ENCODE results near the gene SNX8. TPM values are rescaled to one million over a fixed set of nuclear protein-coding genes. Genes with fewer than 3 reads are reported as not detected.

The SNX8 gene
- 10 to 100 TPM; 28.3 to 35.8 TPM for total RNA-seq

DNA sequence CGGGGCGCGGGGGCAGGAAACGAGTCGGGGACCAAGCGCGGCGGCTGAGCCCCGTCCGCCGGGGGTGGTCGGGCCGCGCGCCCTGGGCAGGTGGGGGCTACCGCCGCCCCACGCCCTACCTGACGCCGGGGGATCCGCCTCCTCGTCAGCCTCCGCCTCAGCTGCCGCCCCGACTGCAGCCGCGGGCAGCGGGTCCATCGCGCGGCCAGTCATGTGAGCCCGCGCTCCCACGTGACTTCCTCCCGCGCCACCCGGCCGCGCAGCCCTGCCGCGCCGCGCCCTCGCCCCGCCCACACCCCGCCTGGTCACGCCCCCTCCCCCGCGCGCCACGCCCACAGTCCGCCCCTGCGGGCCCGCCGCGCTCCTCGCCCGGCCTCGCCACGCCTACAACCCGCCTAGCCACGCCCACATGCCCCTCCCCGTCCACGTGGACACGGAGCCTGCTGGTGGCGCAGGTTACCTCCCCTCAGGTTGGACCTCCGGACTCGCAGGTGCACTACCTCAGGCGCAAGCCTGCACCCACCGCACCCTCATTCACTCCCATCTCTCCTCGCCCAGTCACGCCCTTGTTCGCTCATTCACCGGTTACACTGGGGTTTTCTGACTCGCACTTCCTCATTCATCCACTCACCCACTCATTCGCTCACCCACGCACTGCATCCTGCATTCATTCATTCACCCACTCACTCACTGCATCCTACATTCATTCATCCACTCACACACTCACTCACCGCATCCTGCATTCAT is at the start of gene SNX8:
SNX8 (minus strand) TSS at position 233 of the 747 bp plus-strand sequence; CDS start at position 213, 20 bp downstream.
- peak within 1 kb of the TSS; percentile 89 for H3K4me3 Mint-ChIP-seq
- peaks cover 2% of the 10 kb centered on the region for H3K27me3 Mint-ChIP-seq (ENCODE audit: low read depth)
- H3K36me3 Mint-ChIP-seq (ENCODE audit: low read depth), result peaks cover 2% of the 10 kb centered on the region
- DNase-seq (peak; percentile 97), ATAC-seq (peak; percentile 93)
- CTCF ChIA-PET, result no interaction called here
- H3K9me3 Mint-ChIP-seq (ENCODE audit: insufficient read depth), result no peaks in the 10 kb centered on the region
- H3K4me1 Mint-ChIP-seq (ENCODE audit: low read depth), result peaks cover 14% of the 10 kb centered on the region
- peak within 1 kb of the TSS; percentile 86 for H3K27ac Mint-ChIP-seq
- POLR2A ChIA-PET, result no interaction called here

DNA sequence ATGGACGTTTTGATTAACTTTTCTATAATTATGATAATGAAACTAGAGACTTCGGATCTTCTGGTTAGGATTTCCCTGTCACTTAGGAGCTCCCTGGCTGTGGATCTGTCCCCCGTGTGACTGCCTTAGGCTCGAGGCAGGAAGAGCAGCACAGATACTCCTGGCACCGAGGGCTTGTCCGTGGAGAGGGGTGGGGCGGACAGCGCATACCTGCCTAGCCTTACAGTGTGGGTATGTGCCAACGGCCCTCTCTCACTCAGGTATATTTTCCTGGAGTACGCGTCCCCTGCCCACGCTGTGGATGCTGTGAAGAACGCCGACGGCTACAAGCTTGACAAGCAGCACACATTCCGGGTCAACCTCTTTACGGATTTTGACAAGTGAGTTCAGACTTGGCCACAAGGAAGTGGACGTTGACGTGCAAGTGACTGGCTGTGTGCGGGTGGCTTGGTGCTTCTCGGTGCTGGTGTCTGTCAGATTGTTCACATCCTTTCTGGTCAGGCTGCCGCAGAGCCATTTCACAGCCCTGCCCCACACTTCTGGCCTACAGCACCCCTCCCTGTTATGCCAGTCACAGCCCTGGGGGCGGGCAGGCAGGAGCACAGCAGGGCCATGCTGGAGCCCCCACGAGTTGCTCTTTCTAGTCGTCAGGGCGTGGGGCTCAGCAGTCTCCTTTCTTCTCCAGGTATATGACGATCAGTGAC is 48.3 kb upstream of the SNX8 start:
- H3K4me1 Mint-ChIP-seq (ENCODE audit: low read depth), result peaks cover 18% of the 10 kb centered on the region
- no peak overlapping the region for H3K27ac Mint-ChIP-seq
- no peak overlapping the region for H3K4me3 Mint-ChIP-seq
- H3K27me3 Mint-ChIP-seq (ENCODE audit: low read depth), result no peaks in the 10 kb centered on the region
- ChIA-PET POLR2A (no interaction called here), CTCF (interaction anchor here (2.7 to 3.4 kb wide), 2 partner anchors 15 kb away, joined by 9 to 11 read pairs; no protein-coding TSS in a partner anchor)
- no peak for ATAC-seq
- no peak for DNase-seq
- H3K36me3 Mint-ChIP-seq (ENCODE audit: low read depth), result peaks cover 71% of the 10 kb centered on the region
- H3K9me3 Mint-ChIP-seq (ENCODE audit: insufficient read depth), result no peaks in the 10 kb centered on the region

GRCh38 chr7:2360796-2361195 is 46.6 kb upstream of the SNX8 start:
- Mint-ChIP-seq H3K27ac (no peak overlapping the region), H3K9me3 (ENCODE audit: insufficient read depth) (no peaks in the 10 kb centered on the region), H3K27me3 (ENCODE audit: low read depth) (no peaks in the 10 kb centered on the region), H3K4me3 (no peak overlapping the region), H3K36me3 (ENCODE audit: low read depth) (peaks cover 58% of the 10 kb centered on the region), H3K4me1 (ENCODE audit: low read depth) (peaks cover 30% of the 10 kb centered on the region)
- CTCF ChIA-PET, result interaction anchor here (1.1 to 3.4 kb wide), 3 partner anchors 13 to 108 kb away, joined by 3 to 11 read pairs (median 4); no protein-coding TSS in a partner anchor
- POLR2A ChIA-PET, result interaction anchor here (0.9 kb wide), 2 partner anchors 10 to 46 kb away, joined by 3 read pairs; no protein-coding TSS in a partner anchor
- no peak for ATAC-seq
- DNase-seq, result no peak

DNA sequence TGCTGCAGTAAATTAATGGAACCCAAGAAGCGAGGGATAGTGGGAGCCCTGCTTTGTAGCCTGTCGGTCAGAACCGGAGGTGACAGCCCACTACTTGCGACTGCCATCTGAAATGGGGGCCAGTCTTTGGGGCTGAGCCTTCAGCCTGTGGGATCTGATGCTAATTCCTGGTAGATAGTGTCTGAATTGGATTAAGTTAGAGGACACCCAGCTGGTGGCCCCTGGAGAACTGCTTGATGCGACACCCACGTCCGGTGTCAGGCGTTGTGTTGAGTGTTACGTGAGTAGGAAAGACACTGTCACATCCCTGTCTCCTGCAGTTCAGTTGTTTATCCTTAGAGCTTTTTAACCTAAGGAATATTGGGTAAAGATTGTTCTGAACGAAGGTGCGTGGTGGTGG is 45.4 kb upstream of the SNX8 start:
- ChIA-PET POLR2A (no interaction called here), CTCF (interaction anchor here (0.6 to 3.4 kb wide), 2 partner anchors 12 to 109 kb away, joined by 3 to 11 read pairs; no protein-coding TSS in a partner anchor)
- Mint-ChIP-seq H3K27ac (no peak overlapping the region), H3K36me3 (ENCODE audit: low read depth) (peaks cover 49% of the 10 kb centered on the region), H3K4me3 (no peak overlapping the region), H3K9me3 (ENCODE audit: insufficient read depth) (no peaks in the 10 kb centered on the region), H3K4me1 (ENCODE audit: low read depth) (peaks cover 30% of the 10 kb centered on the region), H3K27me3 (ENCODE audit: low read depth) (no peaks in the 10 kb centered on the region)
- DNase-seq (no peak), ATAC-seq (no peak)

GRCh38 chr7:2358968-2359527 is 44.8 kb upstream of the SNX8 start:
- H3K9me3 Mint-ChIP-seq (ENCODE audit: insufficient read depth), result no peaks in the 10 kb centered on the region
- CTCF ChIA-PET, result interaction anchor here (0.6 to 3.4 kb wide), 2 partner anchors 11 to 110 kb away, joined by 3 to 11 read pairs; no protein-coding TSS in a partner anchor
- POLR2A ChIA-PET, result no interaction called here

GRCh38 chr7:2357571-2357970 is 43.3 kb upstream of the SNX8 start:
- Mint-ChIP-seq H3K4me1 (ENCODE audit: low read depth) (peaks cover 38% of the 10 kb centered on the region), H3K4me3 (peak overlapping the region; percentile 22), H3K27me3 (ENCODE audit: low read depth) (no peaks in the 10 kb centered on the region), H3K9me3 (ENCODE audit: insufficient read depth) (no peaks in the 10 kb centered on the region), H3K27ac (peak overlapping the region; percentile 20), H3K36me3 (ENCODE audit: low read depth) (peaks cover 30% of the 10 kb centered on the region)
- DNase-seq (no peak), ATAC-seq (no peak)
- CTCF ChIA-PET, result interaction anchor here (0.9 kb wide), 1 partner anchor 9 kb away, joined by 3 read pairs; no protein-coding TSS in a partner anchor
- POLR2A ChIA-PET, result interaction anchor here (0.9 to 1.1 kb wide), 2 partner anchors 21 to 64 kb away, joined by 3 to 5 read pairs; no protein-coding TSS in a partner anchor

More at GRCh38 chr7:2358968-2359527, 44.8 kb upstream of the SNX8 start:
- peaks cover 44% of the 10 kb centered on the region for H3K36me3 Mint-ChIP-seq (ENCODE audit: low read depth)
- DNase-seq (no peak), ATAC-seq (no peak)
- H3K27me3 Mint-ChIP-seq (ENCODE audit: low read depth), result no peaks in the 10 kb centered on the region
- no peak overlapping the region for H3K4me3 Mint-ChIP-seq
- H3K4me1 Mint-ChIP-seq (ENCODE audit: low read depth), result peaks cover 30% of the 10 kb centered on the region
- no peak overlapping the region for H3K27ac Mint-ChIP-seq

GRCh38 chr7:2357165-2357564 is 42.9 kb upstream of the SNX8 start:
- ChIA-PET POLR2A (interaction anchor here (0.9 to 1.1 kb wide), 2 partner anchors 22 to 65 kb away, joined by 3 to 5 read pairs; no protein-coding TSS in a partner anchor), CTCF (interaction anchor here (0.9 kb wide), 1 partner anchor 9 kb away, joined by 3 read pairs; no protein-coding TSS in a partner anchor)
- Mint-ChIP-seq H3K27ac (no peak overlapping the region), H3K36me3 (ENCODE audit: low read depth) (peaks cover 26% of the 10 kb centered on the region), H3K27me3 (ENCODE audit: low read depth) (no peaks in the 10 kb centered on the region), H3K4me1 (ENCODE audit: low read depth) (peaks cover 41% of the 10 kb centered on the region), H3K4me3 (peak overlapping the region; percentile 85), H3K9me3 (ENCODE audit: insufficient read depth) (no peaks in the 10 kb centered on the region)
- ATAC-seq (no peak), DNase-seq (no peak)

GRCh38 chr7:2355705-2356008 is 41.4 kb upstream of the SNX8 start:
- H3K27me3 Mint-ChIP-seq (ENCODE audit: low read depth), result no peaks in the 10 kb centered on the region
- ChIA-PET CTCF (interaction anchor here (1.0 to 1.5 kb wide), 7 partner anchors 8 to 777 kb away, joined by 3 to 8 read pairs (median 5); no protein-coding TSS in a partner anchor), POLR2A (interaction anchor here (0.6 to 1.9 kb wide), 6 partner anchors 9 to 247 kb away, joined by 3 to 7 read pairs (median 4); partner anchors contain the start of gene CHST12)
- no peaks in the 10 kb centered on the region for H3K9me3 Mint-ChIP-seq (ENCODE audit: insufficient read depth)
- H3K4me3 Mint-ChIP-seq, result peak overlapping the region; percentile 85
- H3K27ac Mint-ChIP-seq, result peak overlapping the region; percentile 83
- DNase-seq (no peak), ATAC-seq (no peak)
- H3K36me3 Mint-ChIP-seq (ENCODE audit: low read depth), result peaks cover 22% of the 10 kb centered on the region
- H3K4me1 Mint-ChIP-seq (ENCODE audit: low read depth), result peaks cover 41% of the 10 kb centered on the region

- DNase-seq (peak; percentile 27), ATAC-seq (peak; percentile 17)
- ChIA-PET CTCF (interaction anchor here (1.0 to 1.5 kb wide), 8 partner anchors 7 to 776 kb away, joined by 3 to 8 read pairs (median 4); no protein-coding TSS in a partner anchor), POLR2A (interaction anchor here (0.6 to 1.9 kb wide), 8 partner anchors 10 to 785 kb away, joined by 3 to 19 read pairs (median 5); partner anchors contain the start of genes CHST12 and PSMG3)
- H3K9me3 Mint-ChIP-seq (ENCODE audit: insufficient read depth), result no peaks in the 10 kb centered on the region
- peak overlapping the region; percentile 100 for H3K27ac Mint-ChIP-seq
- H3K4me1 Mint-ChIP-seq (ENCODE audit: low read depth), result peaks cover 39% of the 10 kb centered on the region
- peak overlapping the region; percentile 90 for H3K4me3 Mint-ChIP-seq
- H3K27me3 Mint-ChIP-seq (ENCODE audit: low read depth), result no peaks in the 10 kb centered on the region
- H3K36me3 Mint-ChIP-seq (ENCODE audit: low read depth), result peaks cover 18% of the 10 kb centered on the region
These were observed 40.9 kb upstream of the SNX8 start for GRCh38 chr7:2354939-2355704.

DNA sequence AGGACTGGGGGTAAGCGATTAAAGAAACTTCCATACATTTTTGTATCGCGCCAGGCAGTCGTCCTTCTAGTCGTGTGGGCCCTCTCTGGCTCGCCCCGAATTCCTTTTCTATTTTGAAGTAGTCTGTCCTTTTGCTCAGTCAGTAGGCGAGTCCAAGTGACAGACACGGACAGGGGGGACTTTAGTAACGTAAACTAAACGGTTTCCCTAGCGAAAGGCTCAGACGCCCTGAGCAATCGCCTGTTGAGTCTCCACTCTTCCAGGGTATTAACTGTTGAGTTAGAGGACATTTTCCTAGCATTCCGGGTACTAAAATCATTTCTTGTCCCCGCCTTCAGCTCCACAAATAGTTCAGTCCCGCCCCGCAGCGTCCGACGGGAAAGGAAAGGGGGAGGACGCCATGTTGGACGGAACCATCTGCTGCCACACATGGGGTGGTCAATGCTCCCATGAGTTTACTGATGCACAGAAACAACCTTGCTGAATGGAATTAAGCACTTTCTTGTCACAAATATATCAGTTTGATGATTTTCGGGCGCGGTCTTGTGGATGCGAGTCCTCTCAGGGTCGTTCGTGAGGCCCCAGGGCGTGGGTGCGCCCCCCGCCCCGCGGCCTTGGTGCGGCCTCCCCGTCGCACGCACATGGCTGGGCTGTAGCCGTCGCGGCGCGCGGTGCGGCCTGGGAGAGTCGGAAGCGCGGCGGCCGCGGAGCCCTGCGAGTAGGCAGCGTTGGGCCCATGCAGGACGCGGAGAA is 40.1 kb upstream of the SNX8 start, which contains the start of gene EIF3B:
EIF3B (plus strand) TSS at position 642 of the 753 bp plus-strand sequence; CDS start at position 737, 95 bp downstream.
- ChIA-PET POLR2A (interaction anchor here (0.6 to 1.5 kb wide), 13 partner anchors 11 to 1379 kb away, joined by 3 to 19 read pairs (median 4); partner anchors contain the start of genes COX19 and PSMG3), CTCF (interaction anchor here (0.7 to 1.5 kb wide), 4 partner anchors 10 to 690 kb away, joined by 3 to 4 read pairs (median 4); no protein-coding TSS in a partner anchor)
- peaks cover 13% of the 10 kb centered on the region for H3K36me3 Mint-ChIP-seq (ENCODE audit: low read depth)
- ATAC-seq (peak; percentile 90), DNase-seq (peak; percentile 93)
- peaks cover 32% of the 10 kb centered on the region for H3K4me1 Mint-ChIP-seq (ENCODE audit: low read depth)
- no peaks in the 10 kb centered on the region for H3K27me3 Mint-ChIP-seq (ENCODE audit: low read depth)
- H3K9me3 Mint-ChIP-seq (ENCODE audit: insufficient read depth), result no peaks in the 10 kb centered on the region
- peak within 1 kb of the TSS; percentile 100 for H3K27ac Mint-ChIP-seq
- peak within 1 kb of the TSS; percentile 90 for H3K4me3 Mint-ChIP-seq
